B cell (primary cell): ENCODE data around the gene ZNF750. TPM values are rescaled to one million over a fixed set of nuclear protein-coding genes. Genes with fewer than 3 reads are reported as not detected.

Experiments
- ATAC-seq: fragments of 200-7000 bp; cut with Tn5 transposase; one replicate; pipeline ENCODE4 v1.10.0; 2021; ENCODE audit warnings: low read depth, mild to moderate bottlenecking, moderate number of reproducible peaks, moderate library complexity
- CTCF ChIA-PET: fragments of 350-600 bp; sonication (Branson Sonifier 250); formaldehyde crosslinking; loops from one replicate; lab custom pipeline; 2021; ENCODE audit warnings: antibody characterized with exemption, inconsistent platforms; lab: Charles Lee
- POLR2A ChIA-PET: fragments of 350-600 bp; sonication (Branson Sonifier 250); formaldehyde crosslinking; loops from one replicate; lab custom pipeline; 2021; ENCODE audit warnings: antibody characterized with exemption; lab: Charles Lee
- DNase-seq: peaks from one replicate; pipeline ENCODE4 v3.0.0; 2013
- H2AFZ ChIP-seq: 2 replicates; pipeline ENCODE4 v1.6.1; 2012; ENCODE audit warnings: mild to moderate bottlenecking, low read depth, low read length; ENCODE audit not compliant: insufficient read depth, poor library complexity, severe bottlenecking
- H3K27ac ChIP-seq, 2 donors: 1 replicate in 1 of 2; 2 replicates in 1 of 2; pipeline ENCODE4 v1.5.1; 2012 to 2013; ENCODE audit warnings: low read length in 2 of 2, mild to moderate bottlenecking in 2 of 2, moderate library complexity in 1 of 2
- H3K27me3 ChIP-seq, 4 experiments: fragments of 200-600 bp in 1 of 4; sonication (generic) in 1 of 4; replicated peaks in 1 of 4; 1 replicate in 2 of 4; 2 replicates in 2 of 4; pipeline versions ENCODE4 v1.6.1 to v1.7.0; 2013 to 2016; ENCODE audit warnings: low read length in 3 of 4, mild to moderate bottlenecking in 2 of 4, mixed read lengths in 1 of 4, moderate library complexity in 1 of 4; ENCODE audit not compliant: insufficient read depth in 4 of 4, control insufficient read depth in 3 of 4; ENCODE audit errors: control extremely low read depth in 1 of 4
- H3K36me3 ChIP-seq, 2 experiments: replicated peaks in 1 of 2; 1 replicate in 1 of 2; 2 replicates in 1 of 2; pipeline versions ENCODE4 v1.6.1 to v1.7.1; 2013; ENCODE audit warnings: low read length in 1 of 2; ENCODE audit not compliant: insufficient read depth in 2 of 2, control insufficient read depth in 1 of 2; ENCODE audit errors: control extremely low read depth in 1 of 2, extremely low read depth in 1 of 2
- H3K4me1 ChIP-seq, 2 donors: fragments of 200-600 bp in 1 of 2; sonication (generic) in 1 of 2; 1 replicate in 1 of 2; 2 replicates in 1 of 2; pipeline versions ENCODE4 v1.5.1 to v1.6.1; 2013 to 2017; ENCODE audit warnings: low read length in 2 of 2; ENCODE audit not compliant: control insufficient read depth in 2 of 2, insufficient read depth in 2 of 2
- H3K4me2 ChIP-seq: replicated peaks from 2 replicates; pipeline ENCODE3; 2012; ENCODE audit warnings: mild to moderate bottlenecking, low read depth, low read length; ENCODE audit not compliant: poor library complexity, severe bottlenecking
- H3K4me3 ChIP-seq, 5 experiments: fragments of 200-600 bp in 1 of 5; sonication (generic) in 1 of 5; 1 replicate in 3 of 5; 2 replicates in 2 of 5; pipeline versions ENCODE4 v1.5.1 to v1.7.0; 2011 to 2016; ENCODE audit warnings: low read length in 4 of 5, mild to moderate bottlenecking in 4 of 5, low read depth in 2 of 5, control low read depth in 1 of 5, moderate library complexity in 1 of 5; ENCODE audit not compliant: insufficient read depth in 1 of 5; ENCODE audit errors: control extremely low read depth in 1 of 5, extremely low read depth in 1 of 5
- H3K79me2 ChIP-seq: fragments of 200-600 bp; sonication (generic); one replicate; pipeline ENCODE4 v1.6.0; 2016; ENCODE audit warnings: low read length; ENCODE audit not compliant: control insufficient read depth, insufficient read depth
- H3K9ac ChIP-seq: fragments of 200-600 bp; sonication (generic); 2 replicates; pipeline ENCODE4 v1.6.1; 2017; ENCODE audit warnings: mild to moderate bottlenecking, low read length, moderate library complexity
- H3K9me3 ChIP-seq, 3 donors: one replicate each; pipeline versions ENCODE4 v1.6.1 to v1.7.1; 2013; ENCODE audit warnings: low read length in 2 of 3; ENCODE audit not compliant: control insufficient read depth in 2 of 3, insufficient read depth in 1 of 3; ENCODE audit errors: control extremely low read depth in 1 of 3
- H4K20me1 ChIP-seq: 2 replicates; pipeline ENCODE4 v1.6.0; 2012; ENCODE audit warnings: mild to moderate bottlenecking, low read length; ENCODE audit not compliant: insufficient read depth, control insufficient read depth, poor library complexity, severe bottlenecking
- H3K27ac Mint-ChIP-seq: one replicate; pipeline ENCODE4 v1.8.0; 2021; ENCODE audit warnings: mixed read lengths
- H3K27me3 Mint-ChIP-seq: one replicate; pipeline ENCODE4 v1.8.0; 2021; ENCODE audit warnings: mixed read lengths
- H3K4me1 Mint-ChIP-seq: one replicate; pipeline ENCODE4 v1.8.0; 2021; ENCODE audit warnings: mixed read lengths
- H3K4me3 Mint-ChIP-seq: one replicate; pipeline ENCODE4 v1.8.0; 2021; ENCODE audit warnings: mixed read lengths
- H3K9me3 Mint-ChIP-seq: one replicate; pipeline ENCODE4 v1.8.0; 2022; ENCODE audit warnings: mixed read lengths; ENCODE audit not compliant: insufficient read depth
- CTCF ChIP-seq: fragments of 200-600 bp; IDR thresholded peaks from one replicate; pipeline ENCODE4 v1.8.0; 2022; ENCODE audit warnings: antibody characterized with exemption, mild to moderate bottlenecking
- EZH2 ChIP-seq: IDR thresholded peaks from 2 replicates; pipeline ENCODE4 v1.6.1; 2012; ENCODE audit warnings: borderline replicate concordance, low read depth, mild to moderate bottlenecking, moderate library complexity, low read length; ENCODE audit not compliant: insufficient read depth, poor library complexity, severe bottlenecking
- WGBS: methylation state at CpG from one replicate; pipeline ENCODE4 v1.1.5; 2013; ENCODE audit warnings: missing lambda C conversion rate; ENCODE audit not compliant: insufficient coverage; 5-methylcytosine and 5-hydroxymethylcytosine counted together
- intact Hi-C: fragments of 100-400 bp; cut with micrococcal nuclease; formaldehyde crosslinking; loops from one replicate; pipeline ENCODE4 v1.10.0; 2022
- polyA plus RNA-seq: library from polyadenylated mRNA; depleted of rRNA; stranded (reverse); fragments of >200 nt; gene quantifications from 2 replicates; pipeline ENCODE4 v1.2.3, GENCODE V29; 2012
- total RNA-seq, 2 donors: library from RNA; stranded (reverse); fragments of 120-200 nt in 1 of 2; gene quantifications; 1 replicate in 1 of 2; 2 replicates in 1 of 2; pipeline versions ENCODE4 v1.2.3 to v1.2.4, GENCODE V29; 2013 to 2022

The ZNF750 gene
- total and polyA plus RNA-seq, 2 donors (not counting 1 experiment from before 2014, with no cell fraction given) = not detected

- intact Hi-C loops = no loop called here
- Histone ChIP-seq H3K4me2 (no peak overlapping the region), H3K9me3 (no peaks in the 10 kb centered on the region), H3K27ac (no peak overlapping the region), H2AFZ (no peak overlapping the region), H3K27me3 (no peaks in the 10 kb centered on the region), H4K20me1 (no peaks in the 10 kb centered on the region), H3K79me2 (no peaks in the 10 kb centered on the region), H3K4me3 (no peak overlapping the region), H3K36me3 (no peaks in the 10 kb centered on the region), H3K4me1 (peaks cover 15 to 19% of the 10 kb centered on the region in 2 donors), H3K9ac (no peak overlapping the region)
- DNase-seq = no peak
- Mint-ChIP-seq H3K4me1 (peaks cover 9% of the 10 kb centered on the region), H3K27ac (no peak overlapping the region), H3K4me3 (no peak overlapping the region), H3K9me3 (no peaks in the 10 kb centered on the region), H3K27me3 (peaks cover 3% of the 10 kb centered on the region)
- ChIA-PET CTCF (interaction anchor here (1.3 to 1.8 kb wide), 3 partner anchors 10 to 72 kb away, joined by 4 to 6 read pairs (median 4); no protein-coding TSS in a partner anchor), POLR2A (no interaction called here)
- TF ChIP-seq EZH2 = no peak
- TF ChIP-seq CTCF = no peak
- no peak for ATAC-seq
- over 99% methylated on average over 11 of the region's 11 CpGs for WGBS
These were observed 14.4 kb upstream of the ZNF750 start for GRCh38 chr17:82854226-82854625.

- POLR2A ChIA-PET = no interaction called here
- intact Hi-C loops = no loop called here
- DNase-seq = no peak
These were observed 11.6 kb upstream of the ZNF750 start for GRCh38 chr17:82851381-82851780.

More at GRCh38 chr17:82851381-82851780, 11.6 kb upstream of the ZNF750 start:
- Mint-ChIP-seq H3K27ac (no peak overlapping the region), H3K9me3 (no peaks in the 10 kb centered on the region), H3K4me3 (no peak overlapping the region), H3K27me3 (peaks cover 4% of the 10 kb centered on the region), H3K4me1 (peaks cover 10% of the 10 kb centered on the region)
- H3K4me2 ChIP-seq = no peak overlapping the region
- H4K20me1 ChIP-seq = no peaks in the 10 kb centered on the region
- whole genome bisulfite sequencing = 97% methylated on average over 10 of the region's 12 CpGs
- no peak overlapping the region for H2AFZ ChIP-seq
- no peaks in the 10 kb centered on the region for H3K79me2 ChIP-seq
- H3K27me3 ChIP-seq = no peaks in the 10 kb centered on the region
- no peak for ATAC-seq
- H3K27ac ChIP-seq = no peak overlapping the region
- peaks cover 11 to 14% of the 10 kb centered on the region in 2 donors for H3K4me1 ChIP-seq
- no peak for TF ChIP-seq EZH2
- no peak for TF ChIP-seq CTCF
- H3K4me3 ChIP-seq = no peak overlapping the region
- H3K36me3 ChIP-seq = no peaks in the 10 kb centered on the region
- CTCF ChIA-PET = interaction anchor here (0.8 kb wide), 1 partner anchor 31 kb away, joined by 3 read pairs; no protein-coding TSS in a partner anchor
- H3K9ac ChIP-seq = no peak overlapping the region
- H3K9me3 ChIP-seq = no peaks in the 10 kb centered on the region
